Cardiac muscle cell (in vitro differentiated cells and primary cell): ENCODE measurements around the gene EFCAB8. TPM values are rescaled to one million over a fixed set of nuclear protein-coding genes. Genes with fewer than 3 reads are reported as not detected.

Experiments
- DNase-seq, 2 donors: peaks; one replicate each; pipeline versions ENCODE4 v3.0.0 to v3.0.0-alpha.2; 2010 to 2017; ENCODE audit warnings: low read depth in 1 of 2, low spot score in 1 of 2
- H3K27ac ChIP-seq: fragments of 200-600 bp; sonication (generic); 2 replicates; pipeline ENCODE4 v1.5.1; 2016
- H3K27me3 ChIP-seq: fragments of 200-600 bp; sonication (generic); 2 replicates; pipeline ENCODE4 v1.6.0; 2016; ENCODE audit warnings: control low read depth
- H3K36me3 ChIP-seq: fragments of 200-600 bp; sonication (generic); 2 replicates; pipeline ENCODE4 v1.5.1; 2016; ENCODE audit warnings: control low read depth
- H3K4me1 ChIP-seq: fragments of 200-600 bp; sonication (generic); 2 replicates; pipeline ENCODE4 v1.8.1; 2017; ENCODE audit warnings: low read depth, mild to moderate bottlenecking, mixed run types
- H3K4me3 ChIP-seq: fragments of 200-600 bp; sonication (generic); 2 replicates; pipeline ENCODE4 v1.5.1; 2016; ENCODE audit warnings: mild to moderate bottlenecking
- H3K9me3 ChIP-seq: fragments of 200-600 bp; sonication (generic); 2 replicates; pipeline ENCODE4 v1.5.1; 2017; ENCODE audit warnings: low read depth, mild to moderate bottlenecking, control low read depth
- polyA plus RNA-seq: library from polyadenylated mRNA; unstranded; fragments of >200 nt; fragmentation: Nextera tagmentation; extraction: Ambion mirVana; gene quantifications from 2 replicates; pipeline ENCODE4 v1.2.1, GENCODE V29; 2016
- total RNA-seq: library from RNA; depleted of rRNA; stranded (reverse); fragments of >200 nt; gene quantifications from 2 replicates; pipeline ENCODE4 v1.2.3, GENCODE V29; 2016
- TF ChIP-seq, protein P1 (sequence below): IDR thresholded peaks from 2 replicates; pipeline ENCODE4 v1.5.1; 2012; ENCODE audit warnings: low read depth, mild to moderate bottlenecking, low read length

The EFCAB8 gene
- total and polyA plus RNA-seq, 2 experiments from 2014 or later, result 0.54 TPM; not detected in 1

DNA sequence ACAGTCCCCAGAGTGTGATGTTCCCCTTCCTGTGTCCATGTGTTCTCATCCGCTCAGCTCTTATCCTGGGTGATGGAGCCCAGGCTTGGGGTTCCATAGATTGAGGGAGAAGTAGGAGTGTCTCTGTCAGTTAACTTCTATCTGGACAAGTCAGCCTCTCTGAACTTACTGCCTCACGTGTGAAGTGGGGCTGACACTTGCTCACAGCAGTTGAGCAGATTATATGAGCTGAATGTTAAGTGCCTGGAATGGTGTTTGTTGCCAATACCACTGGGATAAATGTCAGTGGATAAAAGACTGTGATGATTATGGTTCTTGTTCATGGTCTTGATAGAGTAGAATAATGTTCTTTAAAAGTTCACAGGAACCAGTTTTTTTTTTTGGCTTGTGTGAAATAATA, 17.1 kb upstream of the EFCAB8 start:
- Histone ChIP-seq H3K9me3 (no peaks in the 10 kb centered on the region), H3K36me3 (peaks cover 41% of the 10 kb centered on the region), H3K4me3 (no peak overlapping the region), H3K27ac (no peak overlapping the region), H3K4me1 (no peaks in the 10 kb centered on the region), H3K27me3 (no peaks in the 10 kb centered on the region)
- DNase-seq, result no peak
- TF ChIP-seq, protein P1, sequence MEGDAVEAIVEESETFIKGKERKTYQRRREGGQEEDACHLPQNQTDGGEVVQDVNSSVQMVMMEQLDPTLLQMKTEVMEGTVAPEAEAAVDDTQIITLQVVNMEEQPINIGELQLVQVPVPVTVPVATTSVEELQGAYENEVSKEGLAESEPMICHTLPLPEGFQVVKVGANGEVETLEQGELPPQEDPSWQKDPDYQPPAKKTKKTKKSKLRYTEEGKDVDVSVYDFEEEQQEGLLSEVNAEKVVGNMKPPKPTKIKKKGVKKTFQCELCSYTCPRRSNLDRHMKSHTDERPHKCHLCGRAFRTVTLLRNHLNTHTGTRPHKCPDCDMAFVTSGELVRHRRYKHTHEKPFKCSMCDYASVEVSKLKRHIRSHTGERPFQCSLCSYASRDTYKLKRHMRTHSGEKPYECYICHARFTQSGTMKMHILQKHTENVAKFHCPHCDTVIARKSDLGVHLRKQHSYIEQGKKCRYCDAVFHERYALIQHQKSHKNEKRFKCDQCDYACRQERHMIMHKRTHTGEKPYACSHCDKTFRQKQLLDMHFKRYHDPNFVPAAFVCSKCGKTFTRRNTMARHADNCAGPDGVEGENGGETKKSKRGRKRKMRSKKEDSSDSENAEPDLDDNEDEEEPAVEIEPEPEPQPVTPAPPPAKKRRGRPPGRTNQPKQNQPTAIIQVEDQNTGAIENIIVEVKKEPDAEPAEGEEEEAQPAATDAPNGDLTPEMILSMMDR, result no peak

DNA sequence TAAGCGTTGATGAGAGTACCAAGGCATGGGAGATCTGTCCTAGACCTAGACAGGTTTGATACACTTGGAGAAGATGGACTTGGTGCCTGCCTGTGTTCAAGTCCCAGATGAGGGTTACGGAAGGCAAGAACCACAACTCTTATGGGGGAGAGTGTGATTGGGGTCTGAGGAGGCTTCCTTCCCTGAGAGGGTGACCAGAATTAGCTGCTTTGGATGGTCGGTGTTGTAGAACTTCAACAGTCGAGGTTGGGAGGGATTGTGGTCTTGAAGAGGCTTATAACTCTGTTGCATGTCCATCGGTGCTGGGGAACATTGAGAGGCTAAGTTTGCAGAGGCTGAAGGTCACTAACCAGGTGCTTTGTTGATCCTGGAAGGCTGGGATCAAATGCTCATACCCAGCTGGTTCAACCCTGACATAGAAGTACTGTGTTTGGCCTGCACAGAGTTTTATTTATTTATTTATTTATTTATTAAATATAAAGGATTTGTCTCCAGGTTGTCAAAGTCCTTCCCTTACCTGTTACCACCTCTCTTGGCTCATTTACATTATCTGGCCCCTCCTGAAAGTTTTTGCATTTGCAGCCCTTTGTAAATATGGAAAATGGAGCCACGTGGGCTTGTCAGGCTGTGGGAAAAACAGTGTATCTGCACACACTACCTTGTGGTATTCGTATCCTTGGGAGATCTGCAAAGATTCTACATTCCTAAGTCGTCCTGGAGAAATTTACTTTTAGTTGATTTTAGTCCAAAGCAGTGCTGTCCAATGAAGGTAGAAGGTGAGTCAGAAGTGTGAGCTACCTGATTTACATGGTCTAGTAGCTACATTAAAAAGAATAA, 15.8 kb upstream of the EFCAB8 start:
- no peaks in the 10 kb centered on the region for H3K4me1 ChIP-seq
- H3K4me3 ChIP-seq, result no peak overlapping the region
- no peaks in the 10 kb centered on the region for H3K27me3 ChIP-seq
- no peak for DNase-seq
- peaks cover 41% of the 10 kb centered on the region for H3K36me3 ChIP-seq
- H3K9me3 ChIP-seq, result no peaks in the 10 kb centered on the region
- no peak overlapping the region for H3K27ac ChIP-seq
- TF ChIP-seq, protein P1, result no peak

DNA sequence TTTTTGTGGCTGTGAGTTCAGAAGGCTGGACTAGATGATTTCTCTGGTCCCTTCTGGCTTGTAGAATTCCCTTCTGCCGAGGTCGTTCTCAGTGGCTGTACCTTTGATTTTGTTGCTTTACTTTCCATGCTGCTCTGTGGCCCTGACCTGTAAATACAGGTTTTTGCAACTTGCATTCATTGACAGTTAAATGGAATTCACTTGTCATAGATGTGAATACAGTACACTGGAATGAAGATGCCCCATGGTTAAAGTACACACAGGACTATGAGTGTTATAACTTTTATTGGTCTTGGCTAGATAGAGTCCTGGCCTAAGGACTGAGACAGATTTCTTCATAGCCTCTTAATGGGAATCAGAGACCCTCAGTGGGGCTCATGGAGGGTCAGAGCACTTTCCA, 12.9 kb upstream of the EFCAB8 start:
- Histone ChIP-seq H3K27me3 (no peaks in the 10 kb centered on the region), H3K4me3 (no peak overlapping the region), H3K27ac (no peak overlapping the region), H3K4me1 (no peaks in the 10 kb centered on the region), H3K9me3 (no peaks in the 10 kb centered on the region), H3K36me3 (peaks cover 36% of the 10 kb centered on the region)
- TF ChIP-seq, protein P1, result no peak
- no peak for DNase-seq

DNA sequence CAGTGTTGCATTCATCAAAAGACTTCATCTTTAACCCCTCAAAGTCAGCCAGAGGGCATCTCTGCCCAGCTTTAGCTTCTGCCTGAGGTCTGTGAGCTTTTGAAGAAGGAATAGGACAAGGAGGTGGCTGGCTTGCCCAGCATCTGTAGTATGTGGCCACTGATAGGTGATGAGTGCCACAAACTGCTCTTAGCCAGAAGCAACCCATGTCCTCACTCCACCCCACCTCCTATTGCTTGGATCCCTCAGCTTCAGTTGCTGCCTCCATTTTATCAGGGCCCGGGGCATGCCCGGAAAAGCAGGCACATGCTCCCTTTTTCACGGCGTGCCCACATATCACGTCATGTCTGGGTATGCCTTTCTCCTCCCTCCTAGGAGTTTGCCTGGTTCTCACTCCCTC, 11.9 kb upstream of the EFCAB8 start:
- H3K27me3 ChIP-seq, result no peaks in the 10 kb centered on the region
- no peaks in the 10 kb centered on the region for H3K4me1 ChIP-seq
- no peaks in the 10 kb centered on the region for H3K9me3 ChIP-seq
- no peak for DNase-seq
- H3K4me3 ChIP-seq, result no peak overlapping the region
- H3K27ac ChIP-seq, result no peak overlapping the region
- H3K36me3 ChIP-seq, result peaks cover 39% of the 10 kb centered on the region
- TF ChIP-seq, protein P1, result no peak

DNA sequence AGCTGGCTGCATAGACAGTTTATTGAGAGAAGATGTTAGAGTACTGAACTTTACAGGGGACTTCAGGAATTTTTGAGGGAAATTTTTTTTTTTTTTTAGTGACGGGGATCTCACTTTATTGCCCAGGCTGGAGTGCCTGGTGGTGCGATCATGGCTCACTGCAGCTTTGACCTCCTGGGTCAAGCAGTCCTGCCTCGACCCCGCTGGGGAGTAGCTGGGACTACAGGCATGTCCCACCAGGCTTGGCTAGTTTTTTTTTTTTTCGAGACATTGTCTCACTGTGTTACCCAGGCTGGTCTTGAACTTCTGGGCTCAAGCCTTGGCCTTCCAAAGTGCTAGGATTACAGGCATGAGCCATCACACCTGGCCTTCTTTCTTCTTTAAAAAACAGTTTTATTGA, 10.8 kb upstream of the EFCAB8 start:
- no peaks in the 10 kb centered on the region for H3K4me1 ChIP-seq
- no peaks in the 10 kb centered on the region for H3K9me3 ChIP-seq
- H3K36me3 ChIP-seq, result peaks cover 33% of the 10 kb centered on the region
- no peak overlapping the region for H3K27ac ChIP-seq
- TF ChIP-seq, protein P1, result no peak
- no peak for DNase-seq
- no peaks in the 10 kb centered on the region for H3K27me3 ChIP-seq
- H3K4me3 ChIP-seq, result no peak overlapping the region
